GM23338 (cell line): ENCODE data around the gene GATAD2B. TPM values are rescaled to one million over a fixed set of nuclear protein-coding genes. Genes with fewer than 3 reads are reported as not detected.
A peak's percentile ranks its signal among the peaks of the same experiment; 100 is the strongest.

Experiments used
- ATAC-seq: fragments of 200-7000 bp; cut with Tn5 transposase; 3 replicates; pipeline ENCODE4 v1.9.1; 2020
- DNase-seq: peaks from one replicate; pipeline ENCODE4 v3.0.0-alpha.2; 2015; ENCODE audit warnings: low spot score
- H2AFZ ChIP-seq: fragments of 200-600 bp; sonication (generic); 2 replicates; pipeline ENCODE4 v1.8.0; 2016; ENCODE audit warnings: antibody characterized with exemption, mild to moderate bottlenecking, moderate library complexity
- H3F3A ChIP-seq: fragments of 200-600 bp; sonication (generic); replicated peaks from 2 replicates; pipeline ENCODE4 v1.8.0; 2017; ENCODE audit warnings: antibody characterized with exemption, mixed run types, low read depth
- H3K27ac ChIP-seq: fragments of 200-600 bp; sonication (generic); 2 replicates; pipeline ENCODE4 v1.6.1; 2016; ENCODE audit warnings: low read depth
- H3K27me3 ChIP-seq: fragments of 200-600 bp; sonication (generic); 2 replicates; pipeline ENCODE4 v1.8.0; 2016; ENCODE audit warnings: mild to moderate bottlenecking, mixed run types, moderate library complexity; ENCODE audit not compliant: insufficient read depth
- H3K36me3 ChIP-seq: fragments of 200-600 bp; sonication (generic); 2 replicates; pipeline ENCODE4 v1.8.0; 2016; ENCODE audit warnings: mild to moderate bottlenecking; ENCODE audit not compliant: insufficient read depth
- H3K4me1 ChIP-seq: fragments of 200-600 bp; sonication (generic); 2 replicates; pipeline ENCODE4 v1.8.0; 2016; ENCODE audit warnings: mild to moderate bottlenecking, moderate library complexity; ENCODE audit not compliant: insufficient read depth
- H3K4me2 ChIP-seq: fragments of 200-600 bp; sonication (generic); 2 replicates; pipeline ENCODE4 v1.7.1; 2017; ENCODE audit warnings: mixed run types
- H3K4me3 ChIP-seq: fragments of 200-600 bp; sonication (generic); 2 replicates; pipeline ENCODE4 v1.6.1; 2016; ENCODE audit warnings: mixed run types
- H3K79me2 ChIP-seq: fragments of 200-600 bp; sonication (generic); replicated peaks from 2 replicates; pipeline ENCODE4 v1.8.0; 2017; ENCODE audit warnings: mild to moderate bottlenecking; ENCODE audit not compliant: insufficient read depth
- H3K9me2 ChIP-seq: fragments of 200-600 bp; sonication (generic); 2 replicates; pipeline ENCODE4 v1.8.0; 2017; ENCODE audit not compliant: insufficient read depth
- H4K20me1 ChIP-seq: fragments of 200-600 bp; sonication (generic); replicated peaks from 2 replicates; pipeline ENCODE4 v1.8.0; 2017; ENCODE audit warnings: mild to moderate bottlenecking; ENCODE audit not compliant: insufficient read depth
- H3K27ac Mint-ChIP-seq: 2 replicates; pipeline ENCODE4 v1.8.0; 2020; ENCODE audit warnings: inconsistent platforms, mild to moderate bottlenecking, moderate library complexity, mixed read lengths
- H3K27me3 Mint-ChIP-seq: 3 replicates; pipeline ENCODE4 v1.8.0; 2022; ENCODE audit warnings: low read depth, mild to moderate bottlenecking, moderate library complexity, mixed read lengths, inconsistent platforms; ENCODE audit not compliant: insufficient read depth, poor library complexity
- H3K36me3 Mint-ChIP-seq: 3 replicates; pipeline ENCODE4 v1.8.0; 2021; ENCODE audit warnings: low read depth, mild to moderate bottlenecking, inconsistent platforms, moderate library complexity, mixed read lengths
- H3K4me1 Mint-ChIP-seq: 3 replicates; pipeline ENCODE4 v1.8.0; 2020; ENCODE audit warnings: mild to moderate bottlenecking, inconsistent platforms, mixed read lengths
- H3K4me3 Mint-ChIP-seq: 3 replicates; pipeline ENCODE4 v1.8.0; 2021; ENCODE audit warnings: moderate library complexity, mild to moderate bottlenecking, inconsistent platforms, mixed read lengths
- H3K9me3 Mint-ChIP-seq: 3 replicates; pipeline ENCODE4 v1.8.0; 2020; ENCODE audit warnings: moderate library complexity, mild to moderate bottlenecking, inconsistent platforms, mixed read lengths
- CREB1 ChIP-seq: fragments of 250-450 bp; sonication (Bioruptor Pico); IDR thresholded peaks from 2 replicates; pipeline ENCODE4 v1.5.0; 2020; ENCODE audit warnings: low read depth, mild to moderate bottlenecking, moderate library complexity
- CTCF ChIP-seq, 2 experiments: fragments of 200-600 bp in 1 of 2; sonication (generic) in 1 of 2; conservative IDR thresholded peaks; 2 replicates each; pipeline versions ENCODE4 v1.5.1 to v1.6.1; 2016 to 2017; ENCODE audit warnings: antibody characterized with exemption in 2 of 2, low read depth in 2 of 2, mild to moderate bottlenecking in 2 of 2, moderate library complexity in 1 of 2
- ETS1 ChIP-seq: IDR thresholded peaks from 2 replicates; pipeline ENCODE4 v1.6.1; 2016; ENCODE audit warnings: antibody characterized with exemption
- EZH2 ChIP-seq: fragments of 200-600 bp; sonication (generic); IDR thresholded peaks from one replicate; pipeline ENCODE4 v1.8.0; 2017; ENCODE audit warnings: antibody characterized with exemption, mild to moderate bottlenecking, low read depth; ENCODE audit not compliant: unreplicated experiment
- EZH2phosphoT487 ChIP-seq: fragments of 200-600 bp; sonication (generic); IDR thresholded peaks from one replicate; pipeline ENCODE4 v1.8.1; 2018; ENCODE audit warnings: antibody characterized with exemption; ENCODE audit not compliant: unreplicated experiment
- JUNB ChIP-seq: IDR thresholded peaks from one replicate; pipeline ENCODE4 v1.6.1; 2016; ENCODE audit warnings: antibody characterized with exemption; ENCODE audit not compliant: unreplicated experiment
- NANOG ChIP-seq: IDR thresholded peaks from 2 replicates; pipeline ENCODE4 v1.6.1; 2016; ENCODE audit warnings: antibody characterized with exemption, borderline replicate concordance
- POLR2AphosphoS5 ChIP-seq: IDR thresholded peaks from 2 replicates; pipeline ENCODE4 v1.6.1; 2016; ENCODE audit warnings: antibody characterized with exemption, low read depth
- REST ChIP-seq: IDR thresholded peaks from one replicate; pipeline ENCODE4 v1.6.1; 2018; ENCODE audit warnings: antibody characterized with exemption; ENCODE audit not compliant: unreplicated experiment
- STAT1 ChIP-seq: IDR thresholded peaks from one replicate; pipeline ENCODE4 v1.6.1; 2016; ENCODE audit warnings: antibody characterized with exemption; ENCODE audit not compliant: unreplicated experiment
- ZNF114 ChIP-seq: fragments of 250-450 bp; sonication (Bioruptor Pico); IDR thresholded peaks from 2 replicates; pipeline ENCODE4 v1.5.0; 2020; ENCODE audit warnings: mild to moderate bottlenecking, moderate library complexity
- ZNF331 ChIP-seq: fragments of 250-450 bp; sonication (Bioruptor Pico); IDR thresholded peaks from 2 replicates; pipeline ENCODE4 v1.5.0; 2020; ENCODE audit warnings: low read depth, mild to moderate bottlenecking, moderate library complexity
- polyA plus RNA-seq: library from polyadenylated mRNA; unstranded; fragments of >200 nt; fragmentation: Nextera tagmentation; extraction: Ambion mirVana; gene quantifications from 2 replicates; pipeline ENCODE4 v1.2.1, GENCODE V29; 2016
- total RNA-seq: library from RNA; depleted of rRNA; stranded (reverse); fragments of >200 nt; shearing (Covaris generic); gene quantifications from 2 replicates; pipeline ENCODE4 v1.2.3, GENCODE V29; 2014

GATAD2B gene
- total and polyA plus RNA-seq, 2 experiments from 2014 or later: 5.2 to 17.8 TPM

GRCh38 chr1:153777648-153778047 lies 145.1 kb downstream of the GATAD2B start:
- H3K36me3 Mint-ChIP-seq: peaks cover 37% of the 10 kb centered on the region
- TF ChIP-seq STAT1 (no peak), ZNF114 (CRISPR knock-in tag) (no peak), EZH2 (no peak), POLR2AphosphoS5 (no peak), NANOG (no peak), CREB1 (CRISPR knock-in tag) (no peak), JUNB (no peak), CTCF (conservative IDR thresholded peaks at IDR 0.05; ENCODE audit: low read depth in 2 of 2) (no peak), ZNF331 (CRISPR knock-in tag) (no peak), EZH2phosphoT487 (no peak)
- H3K27ac Mint-ChIP-seq: 0 out of 2 replicates have a peak overlapping the region, but pooled peaks have one; percentile 35
- no peak overlapping the region for H3K27ac ChIP-seq
- H3K4me2 ChIP-seq: no peak overlapping the region
- no peaks in the 10 kb centered on the region for H3K9me3 Mint-ChIP-seq
- H3K4me1 ChIP-seq: peaks cover 25% of the 10 kb centered on the region
- no peak overlapping the region for H3K4me3 ChIP-seq
- H3K4me1 Mint-ChIP-seq: peaks cover 43% of the 10 kb centered on the region
- H3K27me3 Mint-ChIP-seq: peaks cover 18% of the 10 kb centered on the region
- peaks cover 14% of the 10 kb centered on the region for H3F3A ChIP-seq
- H3K4me3 Mint-ChIP-seq: peak overlapping the region; percentile 18; the same call in 1 of the 3 replicates
- H3K9me2 ChIP-seq: no peaks in the 10 kb centered on the region
- no peaks in the 10 kb centered on the region for H3K36me3 ChIP-seq
- ATAC-seq: no peak
- no peaks in the 10 kb centered on the region for H3K27me3 ChIP-seq
- H2AFZ ChIP-seq: no peak overlapping the region
- no peak for DNase-seq
- H3K79me2 ChIP-seq: 0 out of 2 replicates have a peak, but pooled peaks cover 7% of the 10 kb centered on the region
- no peaks in the 10 kb centered on the region for H4K20me1 ChIP-seq

GRCh38 chr1:153776845-153777370 lies 145.9 kb downstream of the GATAD2B start:
- H3K27ac Mint-ChIP-seq: no peak overlapping the region
- peaks cover 44% of the 10 kb centered on the region for H3K36me3 Mint-ChIP-seq
- DNase-seq (no peak), ATAC-seq (no peak)
- no peak overlapping the region for H2AFZ ChIP-seq
- H3K36me3 ChIP-seq: no peaks in the 10 kb centered on the region
- H3F3A ChIP-seq: peaks cover 19% of the 10 kb centered on the region
- H3K27me3 Mint-ChIP-seq: peaks cover 20% of the 10 kb centered on the region
- peaks cover 21% of the 10 kb centered on the region for H3K4me1 ChIP-seq
- H3K27ac ChIP-seq: no peak overlapping the region
- no peaks in the 10 kb centered on the region for H3K9me3 Mint-ChIP-seq
- no peak overlapping the region for H3K4me3 ChIP-seq
- H3K4me3 Mint-ChIP-seq: peak overlapping the region; percentile 86
- no peaks in the 10 kb centered on the region for H3K27me3 ChIP-seq
- H4K20me1 ChIP-seq: no peaks in the 10 kb centered on the region
- peak overlapping the region; percentile 94 for H3K4me2 ChIP-seq
- H3K79me2 ChIP-seq: 0 out of 2 replicates have a peak, but pooled peaks cover 7% of the 10 kb centered on the region
- TF ChIP-seq ZNF331 (CRISPR knock-in tag) (no peak), REST (no peak), ETS1 (no peak), CTCF (conservative IDR thresholded peaks at IDR 0.05; ENCODE audit: low read depth in 2 of 2) (no peak), EZH2 (no peak)
- peaks cover 41% of the 10 kb centered on the region for H3K4me1 Mint-ChIP-seq
- no peaks in the 10 kb centered on the region for H3K9me2 ChIP-seq
